ENCODE results near the gene EXOSC3. TPM values are rescaled to one million over a fixed set of nuclear protein-coding genes. Genes with fewer than 3 reads are reported as not detected.
"Not testable (repeated sequence)": the region's sequence is repeated elsewhere in the genome, so short reads cannot be mapped to it uniquely, and the experiment has no call there.

EXOSC3 gene
- total and polyA plus RNA-seq, 9 of the 15 experiments (the other 6 are each of a cell fraction or from before 2014, with no cell fraction given), result 18.5 to 266 (median 114) TPM

DNA sequence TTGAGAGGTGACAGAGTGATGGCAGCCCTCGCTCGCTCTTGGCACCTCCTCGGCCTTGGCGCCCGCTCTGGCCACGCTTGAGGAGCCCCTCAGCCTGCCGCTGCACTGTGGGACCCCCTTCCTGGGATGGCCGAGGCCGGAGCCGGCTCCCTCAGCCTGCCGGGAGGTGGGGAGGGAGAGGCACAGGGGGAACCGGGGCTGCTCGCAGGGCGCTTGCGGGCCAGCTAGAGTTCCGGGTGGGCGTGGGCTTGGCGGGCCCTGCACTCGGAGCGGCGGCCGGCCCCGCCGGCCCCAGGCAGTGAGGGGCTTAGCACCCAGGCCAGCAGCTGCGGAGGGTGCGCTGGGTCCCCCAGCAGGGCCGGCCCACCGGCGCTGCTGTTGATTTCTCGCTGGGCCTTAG lies 33.2 kb downstream of the EXOSC3 start:
- in situ Hi-C loops (cut with MboI), result loop anchor here (10.0 kb wide), 1 partner anchor 153 kb away; the partner anchor contains the start of gene SLC25A51
- H3K4me3 ChIP-seq; FAIRE-seq; H3K9me3 ChIP-seq (replicated peaks; ENCODE audit: control insufficient read depth, insufficient read depth, low read depth, low read length); DNase-seq (ENCODE audit: extremely low read depth in 1 of 4, low spot score in 3 of 4); H3K4me2 ChIP-seq (ENCODE audit: insufficient read depth, low read length); ATAC-seq; H2AFZ ChIP-seq (ENCODE audit: low read depth, low read length); H3K9me1 ChIP-seq (ENCODE audit: control insufficient read depth, insufficient read depth, low read length); H4K20me1 ChIP-seq (replicated peaks; ENCODE audit: control insufficient read depth, insufficient read depth, low read length); intact Hi-C loops (cut with micrococcal nuclease); BruUV-seq (replicated peaks); H3K36me3 ChIP-seq (ENCODE audit: control insufficient read depth, insufficient read depth, low read length); H3K27me3 ChIP-seq (ENCODE audit: control insufficient read depth in 2 of 2, insufficient read depth in 2 of 2, low read length in 2 of 2); H3K9ac ChIP-seq (ENCODE audit: insufficient read depth in 1 of 2, low read depth in 2 of 2, low read length in 2 of 2); H3K27ac ChIP-seq (ENCODE audit: extremely low read depth, low read depth, low read length); CTCF ChIA-PET (ENCODE audit: low intra/inter-chr PET ratio): not testable (repeated sequence)
- peaks cover 12% of the 10 kb centered on the region for H3K79me2 ChIP-seq (ENCODE audit: control insufficient read depth, insufficient read depth, low read length)
- WGBS (ENCODE audit: insufficient coverage, low coverage, missing lambda C conversion rate), result 84% methylated on average over 12 of the region's 30 CpGs
- TF ChIP-seq PCBP1 (IDR thresholded peaks at IDR 0.05; ENCODE audit: low read depth, low read length, poor library complexity, severe bottlenecking), result peak; percentile 77
- POLR2A ChIA-PET, result interaction anchor here (0.7 kb wide), 1 partner anchor 688 kb away, joined by 3 read pairs; no protein-coding TSS in a partner anchor
- H3K4me1 ChIP-seq (replicated peaks in 1 of 2; ENCODE audit: control insufficient read depth in 2 of 2, insufficient read depth in 2 of 2, low read length in 2 of 2), result peaks cover 15 to 18% of the 10 kb centered on the region in 2 experiments; a peak in 4 of 5 replicates

DNA sequence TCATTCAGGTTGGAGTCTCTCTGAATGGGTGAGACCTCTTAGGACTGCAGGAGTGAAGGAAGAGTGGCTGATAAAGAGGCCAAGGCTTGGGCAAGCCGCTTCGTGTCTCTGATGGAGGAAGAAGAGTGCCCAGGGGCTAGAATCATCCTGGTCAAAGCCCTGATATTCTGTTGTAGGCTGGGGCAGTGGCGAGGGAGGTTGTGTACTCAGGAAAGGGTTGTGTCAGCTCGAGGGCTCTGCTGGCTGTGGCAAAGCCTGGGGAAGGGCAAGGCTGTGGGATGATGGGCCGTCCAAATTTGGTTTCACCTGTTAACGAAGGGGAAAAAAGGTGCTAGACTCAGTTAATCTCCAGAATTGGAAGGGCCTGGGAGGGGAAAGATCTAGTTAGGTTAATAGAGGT lies 33.7 kb downstream of the EXOSC3 start:
- DNase-seq (ENCODE audit: extremely low read depth in 1 of 4, low spot score in 3 of 4) (no peak), FAIRE-seq (no peak), ATAC-seq (no peak)
- intact Hi-C loops (cut with micrococcal nuclease) (no loop called here), in situ Hi-C loops (cut with MboI) (loop anchor here (10.0 kb wide), 1 partner anchor 154 kb away; the partner anchor contains the start of gene SLC25A51)
- H4K20me1 ChIP-seq (replicated peaks; ENCODE audit: control insufficient read depth, insufficient read depth, low read length), result no peaks in the 10 kb centered on the region
- no TSS peak for BruUV-seq (replicated peaks)
- H3K9ac ChIP-seq (ENCODE audit: insufficient read depth in 1 of 2, low read depth in 2 of 2, low read length in 2 of 2), result no peak overlapping the region
- peak overlapping the region; percentile 24; the same call in 1 of the 2 replicates for H2AFZ ChIP-seq (ENCODE audit: low read depth, low read length)
- 48% methylated on average over 6 of the region's 6 CpGs for WGBS (ENCODE audit: insufficient coverage, low coverage, missing lambda C conversion rate)
- H3K9me1 ChIP-seq (ENCODE audit: control insufficient read depth, insufficient read depth, low read length), result no peaks in the 10 kb centered on the region
- peaks cover 2% of the 10 kb centered on the region; the same call in 1 of the 2 replicates for H3K9me3 ChIP-seq (replicated peaks; ENCODE audit: control insufficient read depth, insufficient read depth, low read depth, low read length)
- ChIA-PET POLR2A (interaction anchor here (0.7 kb wide), 1 partner anchor 19 kb away, joined by 3 read pairs; no protein-coding TSS in a partner anchor), CTCF (ENCODE audit: low intra/inter-chr PET ratio) (no interaction called here)
- peaks cover 12% of the 10 kb centered on the region for H3K79me2 ChIP-seq (ENCODE audit: control insufficient read depth, insufficient read depth, low read length)
- no peak overlapping the region for H3K4me3 ChIP-seq
- H3K4me2 ChIP-seq (ENCODE audit: insufficient read depth, low read length), result no peak overlapping the region
- no peak overlapping the region for H3K27ac ChIP-seq (ENCODE audit: extremely low read depth, low read depth, low read length)
- H3K4me1 ChIP-seq (replicated peaks in 1 of 2; ENCODE audit: control insufficient read depth in 2 of 2, insufficient read depth in 2 of 2, low read length in 2 of 2), result peaks cover 18 to 19% of the 10 kb centered on the region in 2 experiments; a peak in 4 of 5 replicates
- peaks cover 0 to 2% of the 10 kb centered on the region in 2 experiments; a peak in 1 of 5 replicates for H3K27me3 ChIP-seq (ENCODE audit: control insufficient read depth in 2 of 2, insufficient read depth in 2 of 2, low read length in 2 of 2)
- H3K36me3 ChIP-seq (ENCODE audit: control insufficient read depth, insufficient read depth, low read length), result no peaks in the 10 kb centered on the region
- TF ChIP-seq STAG1 (CRISPR knock-in tag; IDR thresholded peaks at IDR 0.05; ENCODE audit: borderline replicate concordance), result no peak
- no peak for TF ChIP-seq CBX2 (IDR thresholded peaks at IDR 0.05; ENCODE audit: insufficient read depth, low read length, poor library complexity, severe bottlenecking)
- no peak for TF ChIP-seq ZNF695 (CRISPR knock-in tag; IDR thresholded peaks at IDR 0.05)
- no peak for TF ChIP-seq ZNF398 (CRISPR knock-in tag; IDR thresholded peaks at IDR 0.05)
- TF ChIP-seq ARID3A (IDR thresholded peaks at IDR 0.05; ENCODE audit: borderline replicate concordance, low read depth, low read length), result no peak
- TF ChIP-seq RBM22 (IDR thresholded peaks at IDR 0.05; ENCODE audit: low read depth, low read length, poor library complexity, severe bottlenecking), result no peak
- no peak for TF ChIP-seq TSC22D4 (tag; IDR thresholded peaks at IDR 0.05)
- TF ChIP-seq KHSRP (IDR thresholded peaks at IDR 0.05), result no peak
- TF ChIP-seq, protein P1, sequence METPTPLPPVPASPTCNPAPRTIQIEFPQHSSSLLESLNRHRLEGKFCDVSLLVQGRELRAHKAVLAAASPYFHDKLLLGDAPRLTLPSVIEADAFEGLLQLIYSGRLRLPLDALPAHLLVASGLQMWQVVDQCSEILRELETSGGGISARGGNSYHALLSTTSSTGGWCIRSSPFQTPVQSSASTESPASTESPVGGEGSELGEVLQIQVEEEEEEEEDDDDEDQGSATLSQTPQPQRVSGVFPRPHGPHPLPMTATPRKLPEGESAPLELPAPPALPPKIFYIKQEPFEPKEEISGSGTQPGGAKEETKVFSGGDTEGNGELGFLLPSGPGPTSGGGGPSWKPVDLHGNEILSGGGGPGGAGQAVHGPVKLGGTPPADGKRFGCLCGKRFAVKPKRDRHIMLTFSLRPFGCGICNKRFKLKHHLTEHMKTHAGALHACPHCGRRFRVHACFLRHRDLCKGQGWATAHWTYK (CRISPR knock-in tag; IDR thresholded peaks at IDR 0.05), result no peak

Data from K562 (cell line).